Stimulated activated naive B cell treated with anti-CD40 and anti-IgM and Interleukin-4, amounts not matched to agents 10 μg/mL and 1 μg/mL and 100 μg/mL, for 72 hours (primary cell): ENCODE results near the gene LRRC56.

Experiments
- ATAC-seq, 2 donors: fragments of 150-1000 bp; cut with Tn5 transposase; replicated peaks; 2 replicates each; pipeline ENCODE4 v1.10.0; 2021; ENCODE audit warnings: moderate library complexity in 1 of 2
- DNase-seq: peaks from one replicate; pipeline ENCODE4 v3.0.0; 2021
- H3K27ac Mint-ChIP-seq: one replicate; pipeline ENCODE4 v1.8.0; 2022; ENCODE audit warnings: mild to moderate bottlenecking, mixed read lengths
- H3K27me3 Mint-ChIP-seq, 2 donors: one replicate each; pipeline ENCODE4 v1.8.0; 2022; ENCODE audit warnings: mixed read lengths in 2 of 2
- H3K36me3 Mint-ChIP-seq, 2 donors: one replicate each; pipeline ENCODE4 v1.8.0; 2022; ENCODE audit warnings: mixed read lengths in 2 of 2, mild to moderate bottlenecking in 1 of 2
- H3K4me1 Mint-ChIP-seq, 2 donors: one replicate each; pipeline ENCODE4 v1.8.0; 2022; ENCODE audit warnings: mixed read lengths in 2 of 2, mild to moderate bottlenecking in 1 of 2
- H3K4me3 Mint-ChIP-seq, 2 donors: one replicate each; pipeline ENCODE4 v1.8.0; 2022; ENCODE audit warnings: mild to moderate bottlenecking in 2 of 2, mixed read lengths in 2 of 2, moderate library complexity in 1 of 2
- H3K9me3 Mint-ChIP-seq, 2 donors: one replicate each; pipeline ENCODE4 v1.8.0; 2022; ENCODE audit warnings: mixed read lengths in 2 of 2, mild to moderate bottlenecking in 1 of 2

Gene LRRC56

GRCh38 chr11:497565-498296 lies 39.6 kb upstream of the LRRC56 start:
- ATAC-seq (no peak), DNase-seq (no peak)
- Mint-ChIP-seq H3K4me1 (peaks cover 15 to 28% of the 10 kb centered on the region in 2 donors), H3K9me3 (no peaks in the 10 kb centered on the region), H3K27me3 (no peaks in the 10 kb centered on the region), H3K36me3 (peaks cover 59 to 70% of the 10 kb centered on the region in 2 donors), H3K27ac (peak overlapping the region; percentile 79), H3K4me3 (no peak overlapping the region)

GRCh38 chr11:498297-499181 lies 38.8 kb upstream of the LRRC56 start:
- H3K9me3 Mint-ChIP-seq = no peaks in the 10 kb centered on the region

GRCh38 chr11:499201-500076 lies 37.9 kb upstream of the LRRC56 start:
- H3K4me3 Mint-ChIP-seq = no peak overlapping the region
- DNase-seq (no peak), ATAC-seq (no peak)
- peaks cover 0 to under 1% of the 10 kb centered on the region in 2 donors for H3K27me3 Mint-ChIP-seq
- H3K9me3 Mint-ChIP-seq = no peaks in the 10 kb centered on the region
- no peak overlapping the region for H3K27ac Mint-ChIP-seq
- H3K36me3 Mint-ChIP-seq = peaks cover 60 to 67% of the 10 kb centered on the region in 2 donors
- H3K4me1 Mint-ChIP-seq = peaks cover 22 to 45% of the 10 kb centered on the region in 2 donors

More at GRCh38 chr11:498297-499181, 38.8 kb upstream of the LRRC56 start:
- Mint-ChIP-seq H3K27me3 (no peaks in the 10 kb centered on the region), H3K36me3 (peaks cover 59 to 66% of the 10 kb centered on the region in 2 donors), H3K4me1 (peaks cover 19 to 36% of the 10 kb centered on the region in 2 donors), H3K27ac (peak overlapping the region; percentile 81), H3K4me3 (no peak overlapping the region)
- DNase-seq (no peak), ATAC-seq (no peak)

- DNase-seq (no peak), ATAC-seq (no peak)
- Mint-ChIP-seq H3K27me3 (peaks cover 0 to 4% of the 10 kb centered on the region in 2 donors), H3K27ac (peak overlapping the region; percentile 62), H3K4me3 (no peak overlapping the region), H3K4me1 (peaks cover 30 to 59% of the 10 kb centered on the region in 2 donors), H3K9me3 (no peaks in the 10 kb centered on the region), H3K36me3 (peaks cover 56 to 60% of the 10 kb centered on the region in 2 donors)
Measured at GRCh38 chr11:501001-501682, 36.2 kb upstream of the LRRC56 start.

- no peak for ATAC-seq
- H3K4me3 Mint-ChIP-seq = no peak overlapping the region
- H3K4me1 Mint-ChIP-seq = peaks cover 31 to 65% of the 10 kb centered on the region in 2 donors
- no peak for DNase-seq
- H3K27ac Mint-ChIP-seq = peak overlapping the region; percentile 60
- peaks cover 57 to 61% of the 10 kb centered on the region in 2 donors for H3K36me3 Mint-ChIP-seq
- H3K27me3 Mint-ChIP-seq = peaks cover 0 to 4% of the 10 kb centered on the region in 2 donors
- H3K9me3 Mint-ChIP-seq = no peaks in the 10 kb centered on the region
Measured at GRCh38 chr11:501683-502287, 35.5 kb upstream of the LRRC56 start.

DNA sequence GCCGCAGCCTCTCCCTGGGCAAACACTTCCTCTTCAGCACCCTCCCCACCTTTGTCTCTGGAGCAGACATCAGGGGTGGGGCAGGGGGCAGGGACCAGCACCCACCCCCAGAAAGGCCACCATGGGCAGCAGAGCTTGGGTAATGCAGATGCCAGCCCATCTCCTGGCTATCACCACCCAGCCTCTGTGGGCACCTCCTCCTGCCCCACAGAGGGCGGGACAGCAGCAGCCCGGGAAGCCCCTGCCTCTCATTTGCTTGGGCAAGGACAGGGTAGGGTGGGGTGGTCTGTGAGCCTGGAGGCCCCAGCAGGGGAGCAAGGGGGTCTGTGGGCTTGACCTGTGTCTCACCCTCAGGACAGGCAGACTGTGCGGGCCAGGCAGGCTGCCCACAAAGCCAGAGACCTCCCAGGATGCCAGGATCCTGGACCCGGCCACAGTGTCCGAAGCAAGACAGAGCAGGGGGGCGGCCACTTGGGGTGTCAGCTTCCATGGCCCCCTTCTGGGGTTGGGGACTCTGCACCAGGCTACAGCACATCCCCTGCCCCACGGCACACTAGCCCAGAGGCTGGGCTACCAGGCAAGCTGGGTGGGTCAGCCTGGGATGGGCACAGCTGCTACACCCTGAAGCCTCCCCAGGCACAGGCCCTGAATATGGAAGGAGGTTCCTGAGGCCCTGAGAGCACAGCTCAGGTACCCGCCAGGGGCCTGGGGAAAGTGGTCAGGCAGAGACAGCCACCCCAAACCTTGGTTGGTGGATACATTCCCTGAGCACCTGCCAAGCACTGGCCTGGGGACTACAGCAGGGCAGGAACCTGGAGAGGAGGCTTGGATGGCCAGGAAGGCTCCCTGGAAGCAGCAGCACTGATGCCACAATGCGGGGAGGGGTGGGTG lies 34.8 kb upstream of the LRRC56 start:
- H3K36me3 Mint-ChIP-seq = peaks cover 52 to 53% of the 10 kb centered on the region in 2 donors
- peak overlapping the region; percentile 75 for H3K27ac Mint-ChIP-seq
- no peaks in the 10 kb centered on the region for H3K9me3 Mint-ChIP-seq
- H3K4me3 Mint-ChIP-seq = peak overlapping the region; percentile 51 to 52
- ATAC-seq (no peak), DNase-seq (no peak)
- peaks cover 0 to 4% of the 10 kb centered on the region in 2 donors for H3K27me3 Mint-ChIP-seq
- H3K4me1 Mint-ChIP-seq = peaks cover 27 to 63% of the 10 kb centered on the region in 2 donors

DNA sequence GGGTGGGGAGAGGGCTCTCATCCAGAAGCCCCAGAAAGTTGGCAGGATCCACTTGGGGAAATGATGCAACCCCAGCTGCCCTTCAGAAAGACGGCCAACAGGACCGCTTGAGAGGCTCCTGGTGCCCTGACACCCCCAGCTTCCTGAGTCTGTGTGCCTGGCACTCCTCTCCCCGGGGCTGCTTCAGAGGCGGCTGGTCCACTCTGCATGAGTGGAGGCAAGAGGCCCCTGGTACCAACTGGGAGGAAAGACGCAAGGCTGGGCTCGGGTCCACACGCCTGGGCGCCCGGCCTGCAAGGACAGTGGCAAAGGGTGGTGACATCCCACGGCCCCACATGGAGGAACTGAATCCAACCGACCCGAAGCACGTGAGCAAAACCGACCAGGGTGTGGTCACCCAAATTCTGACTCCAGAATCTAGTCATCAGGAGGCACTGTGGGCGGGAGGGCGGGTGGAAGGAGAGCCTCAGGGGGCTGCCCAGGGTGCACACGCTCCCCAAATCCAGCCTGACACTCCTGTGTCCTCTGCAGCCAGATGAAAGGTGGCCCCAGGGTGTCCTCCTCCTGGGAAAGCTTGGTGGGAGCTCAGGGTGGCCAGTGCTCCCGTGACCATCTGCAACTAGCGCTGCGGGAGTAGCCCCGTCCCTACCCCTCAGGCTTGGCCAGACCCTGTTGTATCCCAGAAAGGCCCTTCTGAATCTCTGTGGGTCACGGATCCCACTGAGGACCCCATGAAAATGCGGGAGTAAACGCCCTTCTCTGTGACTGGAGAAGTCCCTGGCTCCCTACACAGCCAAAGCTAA lies 33.9 kb upstream of the LRRC56 start:
- Mint-ChIP-seq H3K9me3 (no peaks in the 10 kb centered on the region), H3K36me3 (peaks cover 44 to 45% of the 10 kb centered on the region in 2 donors), H3K27ac (peak overlapping the region; percentile 67), H3K4me3 (peak overlapping the region; percentile 70 to 92), H3K4me1 (peaks cover 27 to 67% of the 10 kb centered on the region in 2 donors), H3K27me3 (peaks cover 0 to 4% of the 10 kb centered on the region in 2 donors)
- ATAC-seq (peak in 1 of 2 donors; percentile 12), DNase-seq (peak; percentile 53)

DNA sequence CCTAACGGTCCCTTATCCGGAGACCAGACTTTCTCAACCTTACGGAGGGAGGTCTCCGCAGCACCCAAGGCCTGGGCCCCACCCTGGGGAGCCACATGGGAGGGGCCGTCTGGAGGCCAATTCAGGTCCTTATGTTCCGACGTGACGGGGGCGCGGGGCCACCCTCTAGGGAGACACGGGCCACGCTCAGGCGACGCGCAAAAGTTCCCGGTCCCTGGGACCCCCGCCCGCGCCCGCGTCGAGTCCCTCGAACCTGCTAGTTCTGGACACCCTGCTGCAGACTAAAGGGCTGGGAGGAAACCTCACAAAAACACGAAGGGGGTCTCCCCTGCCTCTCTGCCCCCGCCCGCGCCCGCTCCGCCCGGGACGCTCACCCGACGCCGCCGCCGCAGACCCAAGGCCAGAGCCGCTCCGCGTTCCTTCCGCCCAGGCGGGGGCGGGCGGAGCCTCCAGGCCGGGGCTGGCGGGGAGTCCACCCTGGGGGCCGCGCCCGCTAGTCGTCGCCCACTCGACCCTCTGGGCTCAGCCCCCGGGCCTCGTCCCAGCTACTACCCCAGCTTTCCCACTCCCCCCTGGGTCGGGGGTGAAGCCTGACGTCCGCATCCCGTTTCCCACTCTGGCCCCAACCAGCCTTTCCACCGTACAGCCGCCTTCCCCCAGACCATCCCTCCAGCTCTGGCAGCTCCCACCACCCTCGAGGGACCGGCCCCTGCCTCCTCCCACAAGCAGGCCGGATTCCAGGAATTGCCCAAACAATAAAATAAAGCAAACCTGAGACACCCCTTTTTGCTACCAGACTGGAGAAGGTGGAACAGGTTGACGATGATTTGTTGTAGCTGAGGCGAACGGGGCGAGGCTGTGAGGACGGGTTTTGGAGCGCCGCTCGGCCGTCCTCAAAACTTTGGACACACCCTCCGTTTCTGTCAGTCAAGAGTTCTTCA lies 33.0 kb upstream of the LRRC56 start:
- no peak for ATAC-seq
- Mint-ChIP-seq H3K27me3 (peaks cover 0 to 4% of the 10 kb centered on the region in 2 donors), H3K4me1 (peaks cover 27 to 68% of the 10 kb centered on the region in 2 donors), H3K36me3 (peaks cover 36 to 40% of the 10 kb centered on the region in 2 donors), H3K9me3 (no peaks in the 10 kb centered on the region), H3K27ac (peak overlapping the region; percentile 87), H3K4me3 (peak overlapping the region; percentile 92 to 98)
- no peak for DNase-seq

GRCh38 chr11:504994-505344 lies 32.4 kb upstream of the LRRC56 start:
- peaks cover 37 to 41% of the 10 kb centered on the region in 2 donors for H3K36me3 Mint-ChIP-seq
- ATAC-seq = no peak
- H3K27me3 Mint-ChIP-seq = peaks cover 0 to 4% of the 10 kb centered on the region in 2 donors
- peaks cover 29 to 68% of the 10 kb centered on the region in 2 donors for H3K4me1 Mint-ChIP-seq
- no peaks in the 10 kb centered on the region for H3K9me3 Mint-ChIP-seq
- no peak for DNase-seq
- peak overlapping the region; percentile 100 for H3K27ac Mint-ChIP-seq
- H3K4me3 Mint-ChIP-seq = peak overlapping the region; percentile 92 to 98

DNA sequence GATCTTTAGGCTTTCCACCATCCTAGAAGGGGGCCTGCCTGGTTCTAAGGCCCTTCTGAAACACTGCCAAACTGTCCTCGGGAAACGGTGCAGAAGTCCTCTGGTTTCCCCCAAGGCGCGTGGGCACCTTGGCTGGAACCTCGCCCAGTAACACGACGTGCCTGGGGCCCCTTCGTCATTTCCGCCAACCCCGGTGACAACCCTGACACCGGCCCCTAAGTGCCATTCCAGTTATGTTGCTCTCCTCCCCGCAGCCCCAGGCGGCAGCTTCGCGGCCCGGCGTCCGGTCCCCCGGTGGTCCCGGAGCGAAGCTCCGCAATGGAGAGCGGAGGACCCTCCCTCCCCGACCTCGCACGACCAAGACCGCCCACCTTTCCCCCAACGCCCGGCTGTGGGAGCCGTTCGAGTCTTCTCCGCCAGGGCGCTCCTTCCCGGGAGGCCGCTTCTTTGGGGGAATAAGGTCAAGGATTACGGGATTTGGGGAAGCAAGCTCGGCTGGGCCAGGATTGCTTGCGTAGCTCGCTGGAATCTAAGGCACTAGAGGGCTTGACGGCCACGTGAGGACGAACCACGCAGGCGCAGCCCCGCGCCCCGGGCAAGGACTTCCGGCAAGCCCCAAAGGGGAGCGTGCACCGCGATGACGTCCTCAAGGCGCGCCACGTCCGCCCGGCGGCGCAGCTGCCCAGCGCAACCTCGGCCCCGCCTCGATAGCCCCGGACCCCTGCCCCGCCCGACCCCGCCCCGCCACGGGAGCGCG lies 30.9 kb upstream of the LRRC56 start:
- H3K36me3 Mint-ChIP-seq = peaks cover 27 to 33% of the 10 kb centered on the region in 2 donors
- ATAC-seq = peak; percentile 76 to 84
- peaks cover 22 to 57% of the 10 kb centered on the region in 2 donors for H3K4me1 Mint-ChIP-seq
- peaks cover 0 to 4% of the 10 kb centered on the region in 2 donors for H3K27me3 Mint-ChIP-seq
- H3K27ac Mint-ChIP-seq = peak overlapping the region; percentile 100
- peak; percentile 96 for DNase-seq
- H3K4me3 Mint-ChIP-seq = peak overlapping the region; percentile 92 to 98
- no peaks in the 10 kb centered on the region for H3K9me3 Mint-ChIP-seq
